Heart right ventricle (tissue), 16 donors: ENCODE measurements around the gene RNF123. TPM values are rescaled to one million over a fixed set of nuclear protein-coding genes. Genes with fewer than 3 reads are reported as not detected.

Experiments
- ATAC-seq, 8 donors: fragments of 200-7000 bp; cut with Tn5 transposase; one replicate each; pipeline ENCODE4 v1.9.1; 2020; ENCODE audit warnings: mild to moderate bottlenecking in 8 of 8, moderate library complexity in 8 of 8, moderate number of reproducible peaks in 1 of 8
- DNase-seq, 2 donors: peaks; one replicate each; pipeline ENCODE4 v3.0.0-alpha.2; 2020
- H3K27ac ChIP-seq, 10 donors: fragments of 200-600 bp; sonication (generic) in 2 of 10; one replicate each; pipeline versions ENCODE4 v1.5.0 to v1.8.0; 2020 to 2022; ENCODE audit warnings: mild to moderate bottlenecking in 3 of 10
- H3K27me3 ChIP-seq, 7 donors: fragments of 200-600 bp; one replicate each; pipeline ENCODE4 v1.8.0; 2021 to 2022; ENCODE audit warnings: mild to moderate bottlenecking in 2 of 7
- H3K36me3 ChIP-seq, 9 donors: fragments of 200-600 bp; sonication (generic) in 1 of 9; one replicate each; pipeline versions ENCODE4 v1.5.0 to v1.8.0; 2020 to 2022; ENCODE audit warnings: mild to moderate bottlenecking in 2 of 9
- H3K4me1 ChIP-seq, 9 donors: fragments of 200-600 bp; sonication (generic) in 1 of 9; one replicate each; pipeline versions ENCODE4 v1.5.0 to v1.8.0; 2020 to 2022; ENCODE audit warnings: mild to moderate bottlenecking in 4 of 9
- H3K4me3 ChIP-seq, 10 donors: fragments of 200-600 bp; sonication (generic) in 2 of 10; one replicate each; pipeline versions ENCODE4 v1.5.0 to v1.8.0; 2020 to 2022; ENCODE audit warnings: mild to moderate bottlenecking in 7 of 10, moderate library complexity in 2 of 10
- H3K9me3 ChIP-seq, 11 donors: fragments of 200-600 bp in 10 of 11; sonication (generic) in 2 of 11; one replicate each; pipeline versions ENCODE4 v1.5.0 to v1.8.0; 2013 to 2022; ENCODE audit warnings: mild to moderate bottlenecking in 2 of 11, control low read depth in 1 of 11, moderate library complexity in 1 of 11
- CTCF ChIP-seq, 9 donors: fragments of 200-600 bp; sonication (generic) in 2 of 9; IDR thresholded peaks; one replicate each; pipeline versions ENCODE4 v1.5.0 to v1.8.0; 2021 to 2022; ENCODE audit warnings: antibody characterized with exemption in 9 of 9, mild to moderate bottlenecking in 5 of 9, moderate library complexity in 1 of 9
- WGBS, 2 donors: extraction: QIAGEN DNeasy Blood & Tissue Kit; methylation state at CpG; one replicate each; pipeline ENCODE4 v1.1.7; 2013; ENCODE audit warnings: inconsistent platforms in 1 of 2; 5-methylcytosine and 5-hydroxymethylcytosine counted together
- intact Hi-C, 10 donors: fragments of 100-400 bp; cut with DNase I; formaldehyde crosslinking; loops; one replicate each; pipeline versions ENCODE4 v1.11.1 to v1.14.2; 2022
- polyA plus RNA-seq, 2 donors: library from polyadenylated mRNA; stranded (reverse); fragments of 200-250 nt; gene quantifications; one replicate each; pipeline ENCODE4 v1.2.3, GENCODE V29; 2013
- total RNA-seq, 10 donors: library from RNA; stranded (reverse); fragmentation: NEBNext Ultra II Directional in 3 of 10; extraction: Animal tissue kit (Norgen Biotek cat#: 25700) in 3 of 10; gene quantifications; one replicate each; pipeline versions ENCODE4 v1.2.1 to v1.2.4, GENCODE V29; 2021 to 2023
- donor health status: Arrhythmogenic right ventricular cardiomyopathy.
- donor health status: ischemic (EF 13 %, LVEDD 7.1; RV severe dilation, severe dysfunction).
- donor health status: healthy with polysubstance abuse.
- donor health status: DM: no; HTN: yes; CAD: no.
- donor health status: DM: no; HTN: no; CAD: no.
- donor health status: ischemic (EF 25% LVEDD 6.9; RV normal size, moderate dysfunction).
- donor health status: ischemic (EF 25% LVEDD 5.7; RV mildly dilated, moderate dysfunction).
- donor health status: healthy.
- donor health status: DM: yes; HTN: yes; CAD: no.
- donor health status: Ischemic cardiomyopathy.
- donor health status: ischemic (EF 35%, LVEDD 5.7; RV mildly dilated, moderate dysfunction).
- donor health status: nonischemic (EF 11% LVEDD 7.7; RV severe dilation, severe dysfunction).
- donor health status: DM: yes; HTN: yes; CAD: no.
- donor health status: PGD.
- donor health status: ischemic (EF 29% LVEDD 5.4; RV normal size, mild dysfunction).
- donor health status: nonischemic (EF 23%, LVEDD 6.1; RV moderate dilation, normal function).

RNF123 gene
- total and polyA plus RNA-seq, 12 donors = 23.6 to 61.8 (median 48.7) TPM

DNA sequence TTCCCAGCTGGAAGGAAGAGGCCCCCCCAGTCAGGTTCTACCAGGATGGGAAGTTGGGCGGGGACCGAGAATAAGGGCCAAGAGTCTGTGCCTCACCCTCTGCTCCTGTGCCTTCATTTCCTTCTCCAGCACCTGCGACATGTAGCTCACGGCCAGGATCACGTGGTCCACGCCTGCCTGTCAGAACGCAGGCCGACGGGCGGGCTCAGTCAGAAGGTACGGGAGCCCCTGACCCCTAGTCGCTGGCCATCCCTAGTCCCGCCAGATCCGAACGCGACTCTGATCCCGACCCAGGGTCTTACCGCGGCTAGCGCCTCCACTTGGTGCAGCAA is 33.9 kb downstream of the RNF123 start:
- no peaks in the 10 kb centered on the region for H3K9me3 ChIP-seq
- H3K4me1 ChIP-seq = peaks cover 15 to 50% (median 35%) of the 10 kb centered on the region in 9 donors
- peak overlapping the region; percentile 68 to 100 (median 94) for H3K4me3 ChIP-seq
- peaks cover 0 to 59% (median 18%) of the 10 kb centered on the region in 9 donors for H3K36me3 ChIP-seq
- peak in 1 of 2 donors; percentile 48 for DNase-seq
- WGBS, 2 donors = 0% methylated on average over 20 of the region's 20 CpGs
- ATAC-seq = peak in 6 of 8 donors; percentile 5 to 18 (median 6)
- H3K27ac ChIP-seq = peak overlapping the region; percentile 1 to 98 (median 93)
- TF ChIP-seq CTCF (IDR thresholded peaks at IDR 0.05) = no peak
- H3K27me3 ChIP-seq = no peaks in the 10 kb centered on the region
- intact Hi-C loops = loop anchor here in 2 of 10 donors (5.0 to 10.0 kb wide), 2 partner anchors 64 to 182 kb away; partner anchors contain the start of genes IP6K1 (in 1 of the 2) and MST1R (in 1 of the 2)

GRCh38 chr3:49723628-49724551 is 34.5 kb downstream of the RNF123 start, which contains the start of gene GMPPB:
Gene GMPPB, minus strand, starts transcription at chr3:49723951. Its CDS starts 225 bp downstream, at chr3:49723726.
- intact Hi-C loops = loop anchor here in 2 of 10 donors (5.0 to 10.0 kb wide), 2 partner anchors 63 to 181 kb away; partner anchors contain the start of genes IP6K1 (in 1 of the 2) and MST1R (in 1 of the 2)

DNA sequence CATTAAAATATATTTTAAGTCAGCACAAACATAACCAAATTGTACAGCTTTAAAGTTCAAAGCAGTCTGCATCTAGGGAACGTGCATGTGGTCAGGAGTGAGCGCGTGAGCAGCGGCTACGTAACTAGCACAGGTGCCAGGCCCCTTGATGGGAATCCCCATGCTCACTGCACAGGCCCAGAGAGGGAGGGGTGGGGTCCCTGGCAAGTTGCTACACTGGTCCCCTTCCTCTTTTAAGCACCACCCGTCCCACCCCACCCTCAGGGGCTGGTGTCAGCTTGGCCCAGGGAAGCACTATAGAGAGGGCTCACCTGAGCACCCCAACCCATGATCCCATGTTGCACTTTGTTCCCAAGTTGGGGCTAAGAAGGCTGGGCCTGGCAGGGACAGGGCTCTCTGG is 35.2 kb downstream of the RNF123 start:
- Histone ChIP-seq H3K9me3 (no peaks in the 10 kb centered on the region), H3K36me3 (peaks cover 0 to 73% (median 18%) of the 10 kb centered on the region in 9 donors), H3K27ac (peak overlapping the region; percentile 53 to 98 (median 93)), H3K4me3 (peak overlapping the region in 9 of 10 donors; percentile 68 to 100 (median 95)), H3K27me3 (no peaks in the 10 kb centered on the region), H3K4me1 (peaks cover 10 to 37% (median 26%) of the 10 kb centered on the region in 9 donors)
- intact Hi-C loops = loop anchor here in 2 of 10 donors (5.0 to 10.0 kb wide), 2 partner anchors 63 to 180 kb away; partner anchors contain the start of genes IP6K1 (in 1 of the 2) and MST1R (in 1 of the 2)
- ATAC-seq (no peak), DNase-seq (no peak)
- WGBS, 2 donors = 16 to 28% methylated on average over 6 of the region's 6 CpGs
- TF ChIP-seq CTCF (IDR thresholded peaks at IDR 0.05) = no peak

More at GRCh38 chr3:49723628-49724551, 34.5 kb downstream of the RNF123 start, which contains the start of gene GMPPB:
- H3K4me3 ChIP-seq = peak within 1 kb of the TSS; percentile 68 to 100 (median 94)
- H3K36me3 ChIP-seq = peaks cover 0 to 66% (median 18%) of the 10 kb centered on the region in 9 donors
- peaks cover 12 to 44% (median 30%) of the 10 kb centered on the region in 9 donors for H3K4me1 ChIP-seq
- no peaks in the 10 kb centered on the region for H3K9me3 ChIP-seq
- no peaks in the 10 kb centered on the region for H3K27me3 ChIP-seq
- peak within 1 kb of the TSS; percentile 53 to 98 (median 93) for H3K27ac ChIP-seq
- ATAC-seq = peak; percentile 87 to 93 (median 92)
- DNase-seq = peak; percentile 97 to 98
- no peak for TF ChIP-seq CTCF (IDR thresholded peaks at IDR 0.05)
- 0 to 1% methylated on average over 102 of the region's 102 CpGs for WGBS, 2 donors
